ENCODE data around the gene SYDE1.

SYDE1 gene

DNA sequence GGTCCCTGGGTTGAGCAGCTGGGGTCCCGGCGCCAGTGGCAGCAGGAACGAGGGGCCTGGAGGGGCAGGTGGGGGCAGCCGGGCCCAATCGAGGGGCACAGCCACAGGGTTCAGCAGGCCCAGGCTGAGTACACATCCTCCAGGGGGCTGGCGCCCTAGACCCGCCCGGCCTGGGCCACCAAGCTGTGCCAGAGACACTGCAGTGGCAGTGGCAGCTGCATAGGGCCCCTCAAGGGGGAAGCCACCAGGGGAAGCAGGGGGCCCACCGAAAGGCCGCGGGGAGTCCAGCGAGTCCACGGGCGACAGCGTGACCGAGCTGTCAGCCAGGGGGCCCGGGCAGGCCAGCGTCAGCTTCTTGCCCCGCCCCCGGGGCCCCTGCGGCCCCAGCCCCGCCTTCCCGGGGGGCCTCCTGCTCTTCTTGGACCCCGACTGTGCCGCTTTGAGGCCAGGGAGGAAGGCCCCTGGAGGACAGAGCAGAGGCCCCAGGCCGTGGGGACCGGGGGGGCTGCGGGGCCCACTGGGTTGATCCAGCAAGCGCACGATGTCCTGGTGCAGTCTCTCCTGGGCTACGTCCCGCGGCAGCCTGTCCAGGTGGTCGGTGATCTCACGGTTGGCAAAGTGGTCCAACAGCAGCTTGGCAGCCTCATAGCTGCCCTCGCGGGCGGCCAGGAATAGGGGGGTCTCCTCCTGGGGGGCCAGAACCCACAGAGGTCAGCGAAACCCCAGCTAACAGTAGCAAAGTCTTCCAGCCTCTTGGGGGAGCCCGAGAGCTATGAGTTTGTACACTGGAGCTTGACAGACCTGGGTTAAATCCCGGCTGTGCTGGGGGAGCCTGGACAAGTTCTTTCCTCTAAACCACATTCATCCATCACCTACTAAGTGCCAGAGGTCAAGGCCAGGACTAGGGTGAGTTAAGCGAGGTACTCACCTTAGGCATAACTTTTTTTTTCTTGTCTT is 54.1 kb downstream of the SYDE1 start:
- in situ Hi-C loops (cut with HindIII; ENCODE audit: low sequenced_read_pairs): no loop called here
